DMS 273 (cell line): Measurements from ENCODE around the gene PCDHA10.
A peak's percentile ranks its signal among the peaks of the same experiment; 100 is the strongest.
"Not testable (repeated sequence)": the region's sequence is repeated elsewhere in the genome, so short reads cannot be mapped to it uniquely, and the experiment has no call there.

Experiments
- DNase-seq: peaks from one replicate; lab custom pipeline; 2025; ENCODE audit not compliant: unreplicated experiment; lab: John Stamatoyannopoulos, UW

PCDHA10 gene

DNA sequence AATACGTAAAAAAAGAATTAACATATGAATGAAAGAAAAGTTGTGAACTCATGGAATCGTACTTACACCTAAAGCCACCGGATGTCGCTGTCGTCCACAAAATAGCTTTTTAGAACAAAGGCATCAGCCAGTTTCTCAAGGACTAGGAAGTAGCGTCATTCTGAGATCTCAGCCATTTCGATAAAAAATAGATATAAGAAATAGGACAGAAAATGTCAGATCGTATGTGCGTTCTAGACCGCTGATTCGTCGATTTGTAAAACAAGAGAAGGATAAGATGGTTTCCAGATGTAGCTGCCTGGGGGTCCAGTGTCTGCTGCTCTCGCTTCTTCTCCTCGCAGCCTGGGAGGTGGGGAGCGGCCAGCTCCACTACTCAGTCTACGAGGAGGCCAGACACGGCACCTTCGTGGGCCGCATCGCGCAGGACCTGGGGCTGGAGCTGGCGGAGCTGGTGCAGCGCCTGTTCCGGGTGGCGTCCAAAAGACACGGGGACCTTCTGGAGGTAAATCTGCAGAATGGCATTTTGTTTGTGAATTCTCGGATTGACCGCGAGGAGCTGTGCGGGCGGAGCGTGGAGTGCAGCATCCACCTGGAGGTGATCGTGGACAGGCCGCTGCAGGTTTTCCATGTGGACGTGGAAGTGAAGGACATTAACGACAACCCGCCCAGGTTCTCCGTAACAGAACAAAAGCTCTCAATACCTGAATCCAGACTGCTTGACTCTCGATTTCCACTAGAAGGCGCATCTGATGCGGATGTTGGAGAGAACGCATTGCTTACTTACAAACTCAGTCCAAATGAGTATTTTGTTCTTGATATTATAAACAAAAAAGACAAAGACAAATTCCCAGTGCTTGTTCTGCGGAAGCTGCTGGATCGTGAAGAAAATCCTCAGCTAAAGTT, at the start of gene PCDHA10:
TSS of gene PCDHA10 (plus strand) at position 126 of the 903 bp plus-strand sequence. CDS start at position 278, 152 bp downstream.
- peak; percentile 26 for DNase-seq

- DNase-seq: peak; percentile 3
Observed at GRCh38 chr5:140806834-140807775, 48.6 kb upstream of the PCDHA10 start, which contains the start of gene PCDHA4. PCDHA4 (plus strand) TSS chr5:140807068.

DNA sequence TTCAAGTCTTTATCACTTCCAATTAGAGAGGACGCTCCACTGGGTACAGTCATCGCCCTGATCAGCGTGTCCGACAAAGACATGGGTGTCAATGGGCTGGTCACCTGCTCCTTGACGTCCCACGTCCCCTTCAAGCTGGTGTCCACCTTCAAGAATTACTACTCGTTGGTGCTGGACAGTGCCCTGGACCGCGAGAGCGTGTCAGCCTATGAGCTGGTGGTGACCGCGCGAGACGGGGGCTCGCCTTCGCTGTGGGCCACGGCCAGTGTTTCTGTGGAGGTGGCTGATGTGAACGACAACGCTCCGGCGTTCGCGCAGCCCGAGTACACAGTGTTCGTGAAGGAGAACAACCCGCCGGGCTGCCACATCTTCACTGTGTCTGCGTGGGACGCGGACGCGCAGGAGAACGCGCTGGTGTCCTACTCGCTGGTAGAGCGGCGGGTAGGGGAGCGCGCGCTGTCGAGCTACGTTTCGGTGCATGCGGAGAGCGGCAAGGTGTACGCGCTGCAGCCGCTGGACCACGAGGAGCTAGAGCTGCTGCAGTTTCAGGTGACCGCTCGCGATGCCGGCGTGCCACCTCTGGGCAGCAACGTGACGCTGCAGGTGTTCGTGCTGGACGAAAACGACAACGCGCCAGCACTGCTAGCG, 47.3 kb upstream of the PCDHA10 start:
- DNase-seq: not testable (repeated sequence)

- no peak for DNase-seq
Observed at GRCh38 chr5:140808889-140809291, 46.8 kb upstream of the PCDHA10 start.

- no peak for DNase-seq
Observed at GRCh38 chr5:140821375-140822280, 34.1 kb upstream of the PCDHA10 start, which contains the start of gene PCDHA5. PCDHA5 (plus strand) TSS chr5:140821613.

- no peak for DNase-seq
Observed at GRCh38 chr5:140822281-140822629, 33.4 kb upstream of the PCDHA10 start.

- not testable (repeated sequence) for DNase-seq
Observed at GRCh38 chr5:140822969-140823368, 32.7 kb upstream of the PCDHA10 start.

DNA sequence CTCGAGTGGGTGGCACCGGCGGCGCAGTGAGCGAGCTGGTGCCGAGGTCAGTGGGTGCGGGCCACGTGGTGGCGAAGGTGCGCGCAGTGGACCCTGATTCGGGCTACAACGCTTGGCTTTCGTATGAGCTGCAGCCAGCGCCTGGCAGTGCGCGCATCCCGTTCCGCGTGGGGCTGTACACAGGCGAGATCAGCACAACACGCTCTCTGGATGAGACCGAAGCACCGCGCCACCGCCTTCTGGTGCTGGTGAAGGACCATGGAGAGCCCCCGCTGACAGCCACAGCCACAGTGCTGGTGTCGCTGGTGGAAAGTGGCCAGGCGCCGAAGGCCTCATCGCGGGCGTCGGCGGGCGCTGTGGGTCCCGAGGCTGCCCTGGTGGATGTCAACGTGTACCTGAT, 32.2 kb upstream of the PCDHA10 start:
- no peak for DNase-seq

- DNase-seq: no peak
Observed at GRCh38 chr5:140827704-140828361, 27.9 kb upstream of the PCDHA10 start, which contains the start of gene PCDHA6. PCDHA6 (plus strand) TSS chr5:140827960; CDS start chr5:140828092, 132 bp downstream.

GRCh38 chr5:140828362-140828737, 27.3 kb upstream of the PCDHA10 start:
- no peak for DNase-seq

- DNase-seq: not testable (repeated sequence)
Observed at GRCh38 chr5:140829511-140830501, 25.9 kb upstream of the PCDHA10 start.

GRCh38 chr5:140833993-140834392, 21.7 kb upstream of the PCDHA10 start, which contains the start of gene PCDHA7:
PCDHA7 (plus strand) TSS chr5:140834269; CDS start chr5:140834384, 115 bp downstream.
- DNase-seq: no peak

DNA sequence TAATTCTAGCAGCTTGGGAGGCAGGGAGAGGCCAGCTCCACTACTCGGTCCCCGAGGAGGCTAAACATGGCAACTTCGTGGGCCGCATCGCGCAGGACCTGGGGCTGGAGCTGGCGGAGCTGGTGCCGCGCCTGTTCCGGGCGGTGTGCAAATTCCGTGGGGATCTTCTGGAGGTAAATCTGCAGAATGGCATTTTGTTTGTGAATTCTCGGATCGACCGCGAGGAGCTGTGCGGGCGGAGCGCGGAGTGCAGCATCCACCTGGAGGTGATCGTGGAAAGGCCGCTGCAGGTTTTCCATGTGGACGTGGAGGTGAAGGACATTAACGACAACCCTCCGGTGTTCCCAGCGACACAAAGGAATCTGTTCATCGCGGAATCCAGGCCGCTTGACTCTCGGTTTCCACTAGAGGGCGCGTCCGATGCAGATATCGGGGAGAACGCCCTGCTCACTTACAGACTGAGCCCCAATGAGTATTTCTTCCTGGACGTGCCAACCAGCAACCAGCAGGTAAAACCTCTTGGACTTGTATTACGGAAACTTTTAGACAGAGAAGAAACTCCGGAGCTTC, 21.2 kb upstream of the PCDHA10 start:
- DNase-seq: not testable (repeated sequence)

DNA sequence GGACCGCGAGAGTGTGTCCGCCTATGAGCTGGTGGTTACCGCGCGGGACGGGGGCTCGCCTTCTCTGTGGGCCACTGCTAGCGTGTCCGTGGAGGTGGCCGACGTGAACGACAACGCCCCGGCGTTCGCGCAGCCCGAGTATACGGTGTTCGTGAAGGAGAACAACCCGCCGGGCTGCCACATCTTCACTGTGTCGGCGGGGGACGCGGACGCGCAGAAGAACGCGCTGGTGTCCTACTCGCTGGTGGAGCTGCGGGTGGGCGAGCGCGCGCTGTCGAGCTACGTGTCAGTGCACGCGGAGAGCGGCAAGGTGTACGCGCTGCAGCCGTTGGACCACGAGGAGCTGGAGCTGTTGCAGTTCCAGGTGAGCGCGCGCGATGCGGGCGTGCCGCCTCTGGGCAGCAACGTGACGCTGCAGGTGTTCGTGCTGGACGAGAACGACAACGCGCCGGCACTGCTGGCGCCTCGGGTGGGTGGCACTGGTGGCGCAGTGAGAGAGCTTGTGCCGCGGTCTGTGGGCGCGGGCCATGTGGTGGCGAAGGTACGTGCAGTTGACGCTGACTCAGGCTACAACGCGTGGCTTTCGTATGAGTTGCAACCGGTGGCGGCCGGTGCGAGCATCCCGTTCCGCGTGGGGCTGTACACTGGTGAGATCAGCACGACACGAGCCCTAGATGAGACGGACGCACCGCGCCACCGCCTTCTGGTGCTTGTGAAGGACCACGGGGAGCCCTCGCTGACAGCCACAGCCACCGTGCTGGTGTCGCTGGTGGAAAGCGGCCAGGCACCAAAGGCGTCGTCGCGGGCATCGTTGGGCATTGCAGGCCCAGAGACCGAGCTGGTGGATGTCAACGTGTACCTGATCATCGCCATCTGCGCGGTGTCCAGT, 19.8 kb upstream of the PCDHA10 start:
- no peak for DNase-seq

- DNase-seq: peak; percentile 20
Observed at GRCh38 chr5:140840978-140841962, 14.4 kb upstream of the PCDHA10 start, which contains the start of gene PCDHA8. PCDHA8 (plus strand) TSS chr5:140841187; CDS start chr5:140841322, 135 bp downstream.
